H9 (cell line): ENCODE measurements around the gene PLEKHA5. TPM values are rescaled to one million over a fixed set of nuclear protein-coding genes. Genes with fewer than 3 reads are reported as not detected.

ENCODE experiments used
- DNase-seq: peaks from one replicate; pipeline ENCODE4 v3.0.0-alpha.2; 2017
- H2AFZ ChIP-seq: one replicate; pipeline ENCODE4 v1.6.1; 2013; ENCODE audit warnings: mild to moderate bottlenecking, low read length, control low read depth, moderate library complexity
- H2AK5ac ChIP-seq: 2 replicates; pipeline ENCODE4 v1.6.1; 2013; ENCODE audit warnings: low read length, control low read depth, mixed read lengths; ENCODE audit not compliant: insufficient read length
- H2BK120ac ChIP-seq: one replicate; pipeline ENCODE4 v1.6.1; 2013; ENCODE audit warnings: low read depth, mild to moderate bottlenecking, low read length, control low read depth, inconsistent platforms; ENCODE audit not compliant: poor library complexity, severe bottlenecking
- H2BK12ac ChIP-seq: 2 replicates; pipeline ENCODE4 v1.6.1; 2013; ENCODE audit warnings: low read length, control low read depth, mixed read lengths, low read depth; ENCODE audit not compliant: insufficient read length
- H2BK15ac ChIP-seq: 2 replicates; pipeline ENCODE4 v1.6.1; 2013; ENCODE audit warnings: low read depth, low read length, control low read depth
- H2BK20ac ChIP-seq: one replicate; pipeline ENCODE4 v1.6.1; 2013; ENCODE audit warnings: low read depth, mild to moderate bottlenecking, low read length, control low read depth, inconsistent platforms; ENCODE audit not compliant: poor library complexity, severe bottlenecking
- H2BK5ac ChIP-seq: 2 replicates; pipeline ENCODE4 v1.6.1; 2013; ENCODE audit warnings: low read length, control low read depth, mixed read lengths; ENCODE audit not compliant: insufficient read length
- H3K14ac ChIP-seq: 2 replicates; pipeline ENCODE4 v1.6.1; 2013; ENCODE audit warnings: low read length, control low read depth; ENCODE audit not compliant: insufficient read depth
- H3K18ac ChIP-seq: 2 replicates; pipeline ENCODE4 v1.6.1; 2013; ENCODE audit warnings: low read depth, mild to moderate bottlenecking, mixed read lengths, low read length, control low read depth; ENCODE audit not compliant: insufficient read length
- H3K23ac ChIP-seq: 2 replicates; pipeline ENCODE4 v1.6.1; 2013; ENCODE audit warnings: low read length, control low read depth, mixed read lengths, low read depth; ENCODE audit not compliant: insufficient read length
- H3K23me2 ChIP-seq: 2 replicates; pipeline ENCODE4 v1.6.1; 2013; ENCODE audit warnings: low read depth, mild to moderate bottlenecking, mixed read lengths, low read length, control low read depth; ENCODE audit not compliant: insufficient read length, poor library complexity, severe bottlenecking
- H3K27ac ChIP-seq: 2 replicates; pipeline ENCODE4 v1.5.1; 2013; ENCODE audit warnings: low read length, control low read depth, mixed read lengths, low read depth; ENCODE audit not compliant: insufficient read length
- H3K27me3 ChIP-seq: 2 replicates; pipeline ENCODE4 v1.6.1; 2013; ENCODE audit warnings: low read length, control low read depth, inconsistent platforms; ENCODE audit not compliant: insufficient read depth
- H3K4ac ChIP-seq: 2 replicates; pipeline ENCODE4 v1.6.1; 2013; ENCODE audit warnings: low read depth, mild to moderate bottlenecking, control low read depth, inconsistent platforms, low read length, moderate library complexity
- H3K4me1 ChIP-seq: 2 replicates; pipeline ENCODE4 v1.6.1; 2013; ENCODE audit warnings: low read length, control low read depth, inconsistent platforms; ENCODE audit not compliant: insufficient read depth
- H3K4me2 ChIP-seq: 2 replicates; pipeline ENCODE4 v1.6.1; 2013; ENCODE audit warnings: low read length, control low read depth, mixed read lengths; ENCODE audit not compliant: insufficient read length, insufficient read depth
- H3K56ac ChIP-seq: 2 replicates; pipeline ENCODE4 v1.6.1; 2013; ENCODE audit warnings: low read depth, mild to moderate bottlenecking, mixed read lengths, low read length, control low read depth; ENCODE audit not compliant: insufficient read length
- H3K79me1 ChIP-seq: 2 replicates; pipeline ENCODE4 v1.6.1; 2013; ENCODE audit warnings: low read depth, mild to moderate bottlenecking, moderate library complexity, low read length, control low read depth, inconsistent platforms; ENCODE audit not compliant: insufficient read depth, poor library complexity, severe bottlenecking
- H3K79me2 ChIP-seq: 2 replicates; pipeline ENCODE4 v1.6.1; 2013; ENCODE audit warnings: low read length, control low read depth, inconsistent platforms; ENCODE audit not compliant: insufficient read depth
- H3K9ac ChIP-seq: 2 replicates; pipeline ENCODE4 v1.6.1; 2013; ENCODE audit warnings: low read length, control low read depth, mixed read lengths; ENCODE audit not compliant: insufficient read length; ENCODE audit errors: extremely low read depth
- H3K9me3 ChIP-seq: one replicate; pipeline ENCODE4 v1.6.1; 2013; ENCODE audit warnings: low read depth, low read length, inconsistent platforms; ENCODE audit not compliant: control insufficient read depth
- H3T11ph ChIP-seq: one replicate; pipeline ENCODE4 v1.6.1; 2013; ENCODE audit warnings: mild to moderate bottlenecking, low read length, control low read depth, inconsistent platforms
- H4K20me1 ChIP-seq: one replicate; pipeline ENCODE4 v1.6.1; 2013; ENCODE audit not compliant: control insufficient read depth, insufficient read length, insufficient read depth
- H4K5ac ChIP-seq: 2 replicates; pipeline ENCODE4 v1.6.1; 2013; ENCODE audit warnings: low read depth, mild to moderate bottlenecking, mixed read lengths, low read length, control low read depth; ENCODE audit not compliant: insufficient read length
- H4K8ac ChIP-seq: replicated peaks from 2 replicates; pipeline ENCODE4 v1.6.1; 2013; ENCODE audit warnings: low read length, control low read depth, mixed read lengths, low read depth; ENCODE audit not compliant: insufficient read length
- H4K91ac ChIP-seq: 2 replicates; pipeline ENCODE4 v1.6.1; 2013; ENCODE audit warnings: low read depth, mild to moderate bottlenecking, moderate library complexity, mixed read lengths, low read length, control low read depth; ENCODE audit not compliant: insufficient read length
- H3K27ac Mint-ChIP-seq, 3 experiments: 2 replicates in 2 of 3; 3 replicates in 1 of 3; pipeline ENCODE4 v1.8.0; 2020 to 2021; ENCODE audit warnings: mixed read lengths in 3 of 3, mild to moderate bottlenecking in 1 of 3, moderate library complexity in 1 of 3
- H3K27me3 Mint-ChIP-seq: 2 replicates; pipeline ENCODE4 v1.8.0; 2021; ENCODE audit warnings: low read depth, mild to moderate bottlenecking, moderate library complexity, mixed read lengths
- H3K36me3 Mint-ChIP-seq, 3 experiments: 2 replicates in 2 of 3; 3 replicates in 1 of 3; pipeline ENCODE4 v1.8.0; 2020 to 2021; ENCODE audit warnings: low read depth in 3 of 3, mixed read lengths in 3 of 3; ENCODE audit not compliant: insufficient read depth in 1 of 3
- H3K4me1 Mint-ChIP-seq, 2 experiments: 2 replicates each; pipeline ENCODE4 v1.8.0; 2020; ENCODE audit warnings: mixed read lengths in 2 of 2
- H3K4me3 Mint-ChIP-seq, 2 experiments: 2 replicates in 1 of 2; 3 replicates in 1 of 2; pipeline ENCODE4 v1.8.0; 2020 to 2021; ENCODE audit warnings: mild to moderate bottlenecking in 2 of 2, mixed read lengths in 2 of 2, moderate library complexity in 1 of 2
- H3K9me3 Mint-ChIP-seq, 2 experiments: 2 replicates in 1 of 2; 3 replicates in 1 of 2; pipeline ENCODE4 v1.8.0; 2020; ENCODE audit warnings: mild to moderate bottlenecking in 2 of 2, mixed read lengths in 2 of 2, moderate library complexity in 1 of 2
- WGBS: extraction: QIAGEN DNeasy Blood & Tissue Kit; methylation state at CpG from one replicate; pipeline ENCODE4 v1.1.7; 2013; ENCODE audit warnings: missing lambda C conversion rate, low lambda C conversion rate, mixed read lengths; ENCODE audit not compliant: insufficient read length; ENCODE audit errors: extremely low coverage; 5-methylcytosine and 5-hydroxymethylcytosine counted together
- total RNA-seq: library from RNA; stranded (reverse); gene quantifications from 2 replicates; pipeline ENCODE4 v1.2.1, GENCODE V29; 2021
- TF ChIP-seq, protein P1 (sequence below): fragments of 200-600 bp; sonication (generic); conservative IDR thresholded peaks from 3 replicates; pipeline ENCODE4 v1.8.0; 2021; ENCODE audit warnings: antibody characterized with exemption, mild to moderate bottlenecking

The PLEKHA5 gene
- total RNA-seq, 1 experiment from 2014 or later: 86.7 TPM

DNA sequence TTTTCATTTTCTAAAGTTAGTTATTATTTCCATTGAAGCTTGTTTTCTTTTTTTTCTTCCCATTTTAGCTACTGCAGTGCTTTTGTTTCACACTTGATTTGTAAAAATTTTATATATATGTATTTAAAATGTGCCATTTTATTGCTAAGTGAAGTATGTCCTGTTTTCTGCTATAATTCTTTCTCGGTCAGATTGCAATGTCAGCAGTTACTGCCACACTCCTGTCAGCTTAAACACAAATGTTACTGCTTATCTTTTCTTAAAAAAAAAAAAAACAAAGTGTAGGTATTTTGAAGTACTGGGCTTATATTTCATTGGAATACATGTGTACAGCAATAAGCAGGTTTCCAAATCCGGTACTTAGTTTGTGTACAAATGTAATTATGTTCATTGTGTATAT, 246.4 kb downstream of the PLEKHA5 start:
- Histone ChIP-seq H3K27me3 (no peaks in the 10 kb centered on the region), H2BK5ac (no peak overlapping the region), H3K27ac (no peak overlapping the region), H3K4me2 (no peak overlapping the region), H4K91ac (no peak overlapping the region), H3T11ph (no peak overlapping the region), H3K18ac (no peak overlapping the region), H3K14ac (no peak overlapping the region), H3K23me2 (no peaks in the 10 kb centered on the region), H3K9me3 (no peaks in the 10 kb centered on the region), H2BK120ac (no peak overlapping the region), H3K56ac (no peak overlapping the region), H3K23ac (no peak overlapping the region), H3K79me1 (no peaks in the 10 kb centered on the region), H4K8ac (no peak overlapping the region), H2BK12ac (no peak overlapping the region), H4K5ac (no peak overlapping the region), H3K79me2 (no peaks in the 10 kb centered on the region), H2AFZ (no peak overlapping the region), H3K9ac (no peak overlapping the region), H3K4ac (no peak overlapping the region), H2BK20ac (no peak overlapping the region), H4K20me1 (no peaks in the 10 kb centered on the region), H2AK5ac (no peak overlapping the region), H2BK15ac (no peak overlapping the region), H3K4me1 (no peaks in the 10 kb centered on the region)
- DNase-seq: no peak
- no CpG with 5 or more reads among the region's 2 CpGs for WGBS
- no peak overlapping the region for H3K4me3 Mint-ChIP-seq
- TF ChIP-seq, protein P1, sequence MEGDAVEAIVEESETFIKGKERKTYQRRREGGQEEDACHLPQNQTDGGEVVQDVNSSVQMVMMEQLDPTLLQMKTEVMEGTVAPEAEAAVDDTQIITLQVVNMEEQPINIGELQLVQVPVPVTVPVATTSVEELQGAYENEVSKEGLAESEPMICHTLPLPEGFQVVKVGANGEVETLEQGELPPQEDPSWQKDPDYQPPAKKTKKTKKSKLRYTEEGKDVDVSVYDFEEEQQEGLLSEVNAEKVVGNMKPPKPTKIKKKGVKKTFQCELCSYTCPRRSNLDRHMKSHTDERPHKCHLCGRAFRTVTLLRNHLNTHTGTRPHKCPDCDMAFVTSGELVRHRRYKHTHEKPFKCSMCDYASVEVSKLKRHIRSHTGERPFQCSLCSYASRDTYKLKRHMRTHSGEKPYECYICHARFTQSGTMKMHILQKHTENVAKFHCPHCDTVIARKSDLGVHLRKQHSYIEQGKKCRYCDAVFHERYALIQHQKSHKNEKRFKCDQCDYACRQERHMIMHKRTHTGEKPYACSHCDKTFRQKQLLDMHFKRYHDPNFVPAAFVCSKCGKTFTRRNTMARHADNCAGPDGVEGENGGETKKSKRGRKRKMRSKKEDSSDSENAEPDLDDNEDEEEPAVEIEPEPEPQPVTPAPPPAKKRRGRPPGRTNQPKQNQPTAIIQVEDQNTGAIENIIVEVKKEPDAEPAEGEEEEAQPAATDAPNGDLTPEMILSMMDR: no peak
- H3K4me1 Mint-ChIP-seq: peaks cover 0 to 3% of the 10 kb centered on the region in 2 experiments; a peak in 2 of 4 replicates
- no peaks in the 10 kb centered on the region for H3K9me3 Mint-ChIP-seq
- no peaks in the 10 kb centered on the region for H3K27me3 Mint-ChIP-seq
- peaks cover 29 to 68% (median 58%) of the 10 kb centered on the region in 3 experiments; a peak in 6 of 7 replicates for H3K36me3 Mint-ChIP-seq
- H3K27ac Mint-ChIP-seq: no peak overlapping the region
